Activated naive CD4-positive, alpha-beta T cell treated with anti-CD3 and anti-CD28 coated beads for 36 hours (primary cell): ENCODE data around the gene CFAP299. TPM values are rescaled to one million over a fixed set of nuclear protein-coding genes. Genes with fewer than 3 reads are reported as not detected.
A peak's percentile ranks its signal among the peaks of the same experiment; 100 is the strongest.

Source experiments
- CTCF ChIA-PET: fragments of 350-600 bp; sonication (Branson Sonifier 250); formaldehyde crosslinking; loops from one replicate; lab custom pipeline; 2021; ENCODE audit warnings: antibody characterized with exemption; lab: Charles Lee
- DNase-seq: peaks from one replicate; pipeline ENCODE4 v3.0.0-alpha.2; 2020
- H3K27ac Mint-ChIP-seq: one replicate; pipeline ENCODE4 v1.8.0; 2021; ENCODE audit warnings: mild to moderate bottlenecking, mixed read lengths
- H3K27me3 Mint-ChIP-seq: one replicate; pipeline ENCODE4 v1.8.0; 2021; ENCODE audit warnings: low read depth, mixed read lengths
- H3K36me3 Mint-ChIP-seq: one replicate; pipeline ENCODE4 v1.8.0; 2021; ENCODE audit warnings: low read depth, mixed read lengths
- H3K4me1 Mint-ChIP-seq: one replicate; pipeline ENCODE4 v1.8.0; 2021; ENCODE audit warnings: low read depth, mixed read lengths
- H3K4me3 Mint-ChIP-seq: one replicate; pipeline ENCODE4 v1.8.0; 2021; ENCODE audit warnings: mild to moderate bottlenecking, moderate library complexity, mixed read lengths
- H3K9me3 Mint-ChIP-seq: one replicate; pipeline ENCODE4 v1.8.0; 2021; ENCODE audit warnings: mixed read lengths
- intact Hi-C: fragments of 100-400 bp; cut with micrococcal nuclease; formaldehyde crosslinking; loops from one replicate; pipeline ENCODE4 v1.15.1; 2023
- total RNA-seq, 2 experiments: library from RNA; stranded (reverse); gene quantifications; one replicate each; pipeline ENCODE4 v1.2.3, GENCODE V29; 2021

CFAP299 gene
- total RNA-seq, 2 experiments from 2014 or later, result not detected

DNA sequence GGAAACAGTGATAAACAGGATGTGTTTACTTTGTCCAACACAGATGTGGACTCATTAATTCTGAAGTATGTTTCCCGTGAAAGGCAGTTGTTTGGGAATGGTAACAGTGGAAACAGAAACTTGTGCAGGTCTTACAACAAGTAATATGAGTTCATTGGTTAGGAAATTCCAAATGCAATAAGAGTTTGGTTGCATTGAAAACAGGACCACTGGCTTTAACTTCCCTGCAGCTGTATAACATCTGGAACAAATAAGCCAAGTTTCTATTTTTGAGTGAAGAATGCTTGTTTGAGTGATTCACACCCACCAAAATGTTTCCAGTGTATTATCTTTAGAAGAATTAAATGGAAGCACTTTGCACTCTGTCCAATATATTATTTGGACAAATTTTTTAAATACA, 612.6 kb downstream of the CFAP299 start:
- Mint-ChIP-seq H3K9me3 (no peaks in the 10 kb centered on the region), H3K4me3 (no peak overlapping the region), H3K27me3 (peaks cover 5% of the 10 kb centered on the region), H3K36me3 (no peaks in the 10 kb centered on the region), H3K27ac (no peak overlapping the region), H3K4me1 (no peaks in the 10 kb centered on the region)
- intact Hi-C loops, result no loop called here
- CTCF ChIA-PET, result interaction anchor here (0.7 kb wide), 1 partner anchor 1090 kb away, joined by 4 read pairs; no protein-coding TSS in a partner anchor
- no peak for DNase-seq

DNA sequence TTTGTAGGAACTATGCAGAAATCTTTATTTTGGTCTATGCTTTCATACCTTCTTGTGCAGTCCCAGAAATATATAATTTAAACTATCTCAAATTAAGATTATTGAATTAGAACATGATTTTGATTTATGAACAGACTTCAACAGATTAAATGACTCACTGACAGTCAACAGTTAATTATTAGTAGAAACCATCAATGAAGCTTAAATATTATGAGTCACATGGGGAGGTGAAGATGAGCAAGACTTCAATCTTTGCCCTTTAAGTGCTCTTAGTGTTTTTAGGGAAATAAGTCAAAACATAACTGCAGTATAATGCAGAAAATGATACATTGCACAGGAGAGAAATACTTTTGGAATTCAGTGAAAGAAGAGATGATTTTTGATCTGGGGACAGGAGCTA, 613.5 kb downstream of the CFAP299 start:
- Mint-ChIP-seq H3K4me3 (no peak overlapping the region), H3K36me3 (no peaks in the 10 kb centered on the region), H3K4me1 (no peaks in the 10 kb centered on the region), H3K9me3 (no peaks in the 10 kb centered on the region), H3K27me3 (peaks cover 5% of the 10 kb centered on the region), H3K27ac (no peak overlapping the region)
- CTCF ChIA-PET, result interaction anchor here (1.0 kb wide), 1 partner anchor 14 kb away, joined by 3 read pairs; no protein-coding TSS in a partner anchor
- DNase-seq, result no peak
- intact Hi-C loops, result no loop called here

DNA sequence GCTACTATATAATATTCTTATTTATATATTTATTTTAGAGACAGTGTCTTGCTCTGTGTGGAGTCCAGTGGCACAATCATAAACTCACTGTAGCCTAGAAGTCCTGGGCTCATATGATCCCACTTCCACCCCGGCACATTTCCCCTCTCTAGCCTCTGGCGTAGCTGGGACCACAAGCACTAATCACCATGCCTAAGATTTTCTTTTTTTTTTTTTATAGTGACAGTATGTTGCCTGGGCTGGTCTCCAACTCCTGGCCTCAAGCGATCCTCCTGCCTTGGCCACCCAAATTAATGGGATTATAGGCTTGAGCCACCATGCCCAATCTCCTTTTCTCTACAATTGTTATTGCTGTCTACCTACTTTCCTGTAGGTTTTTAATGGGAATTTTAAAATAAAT, 620.9 kb downstream of the CFAP299 start:
- H3K9me3 Mint-ChIP-seq, result no peaks in the 10 kb centered on the region
- no peak for DNase-seq
- no peak overlapping the region for H3K4me3 Mint-ChIP-seq
- H3K27me3 Mint-ChIP-seq, result no peaks in the 10 kb centered on the region
- no peak overlapping the region for H3K27ac Mint-ChIP-seq
- intact Hi-C loops, result no loop called here
- H3K36me3 Mint-ChIP-seq, result no peaks in the 10 kb centered on the region
- H3K4me1 Mint-ChIP-seq, result no peaks in the 10 kb centered on the region
- CTCF ChIA-PET, result no interaction called here

DNA sequence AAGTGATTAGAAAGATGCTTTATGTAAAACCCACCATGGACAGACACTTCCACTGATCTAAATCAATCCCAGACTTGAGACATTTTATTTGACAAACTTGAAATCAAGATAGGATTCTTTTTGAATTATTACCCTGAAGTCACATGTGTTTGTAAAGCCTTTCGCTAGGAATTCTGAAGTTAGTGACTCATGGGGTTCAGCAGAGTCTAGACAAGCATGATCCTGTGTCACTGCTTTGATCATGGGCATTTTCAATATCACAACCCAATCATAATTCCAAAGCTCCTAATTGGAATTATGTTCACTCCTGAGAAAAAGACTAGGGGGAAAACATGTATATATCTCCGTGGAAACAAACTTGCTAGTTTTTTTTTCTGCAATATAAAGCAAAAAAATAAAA, 627.5 kb downstream of the CFAP299 start:
- CTCF ChIA-PET, result interaction anchor here (0.6 kb wide), 1 partner anchor 583 kb away, joined by 3 read pairs; no protein-coding TSS in a partner anchor
- no peak for DNase-seq
- Mint-ChIP-seq H3K36me3 (no peaks in the 10 kb centered on the region), H3K9me3 (no peaks in the 10 kb centered on the region), H3K4me1 (no peaks in the 10 kb centered on the region), H3K27ac (no peak overlapping the region), H3K4me3 (no peak overlapping the region), H3K27me3 (no peaks in the 10 kb centered on the region)
- intact Hi-C loops, result no loop called here

DNA sequence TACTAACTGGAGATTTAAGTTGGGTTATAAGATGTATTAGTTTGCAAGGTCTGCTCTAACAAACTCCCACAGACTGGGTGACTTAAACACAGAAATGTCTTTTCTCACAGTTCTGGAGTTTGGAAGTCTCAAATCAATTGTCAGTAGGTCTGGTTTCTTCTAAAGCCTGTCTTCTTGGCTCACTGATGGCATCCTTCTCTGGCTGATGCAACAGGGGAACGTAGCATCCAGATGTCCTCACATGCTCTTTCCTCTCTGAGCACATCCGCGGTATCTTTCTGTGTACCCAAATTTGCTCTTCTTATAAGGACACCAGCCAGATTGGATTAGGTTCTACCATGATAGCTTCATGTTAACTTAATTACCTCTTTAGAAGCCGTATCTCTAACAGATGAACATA, 631.8 kb downstream of the CFAP299 start:
- no peak overlapping the region for H3K4me3 Mint-ChIP-seq
- no peak for DNase-seq
- H3K27me3 Mint-ChIP-seq, result no peaks in the 10 kb centered on the region
- H3K4me1 Mint-ChIP-seq, result no peaks in the 10 kb centered on the region
- CTCF ChIA-PET, result no interaction called here
- intact Hi-C loops, result no loop called here
- no peaks in the 10 kb centered on the region for H3K36me3 Mint-ChIP-seq
- no peak overlapping the region for H3K27ac Mint-ChIP-seq
- H3K9me3 Mint-ChIP-seq, result no peaks in the 10 kb centered on the region

DNA sequence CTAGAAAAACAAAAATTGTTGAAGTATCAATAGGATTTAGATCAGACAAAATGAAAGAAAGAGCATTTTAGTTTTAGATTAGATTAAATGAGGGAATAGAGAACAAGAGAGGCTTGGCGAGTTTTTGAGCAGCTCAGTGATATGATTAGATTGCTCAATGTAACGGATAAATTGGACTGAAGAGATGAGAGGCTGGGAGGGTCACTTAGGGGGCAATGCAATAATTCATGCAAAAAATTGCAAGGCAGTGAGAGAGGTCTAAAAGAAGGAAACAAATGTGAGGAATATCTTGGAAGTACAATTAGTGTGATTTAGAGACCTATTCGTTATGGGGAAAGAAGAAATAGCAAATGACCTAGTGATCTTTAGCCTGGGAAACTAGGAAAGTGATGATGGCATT, 644.7 kb downstream of the CFAP299 start:
- H3K9me3 Mint-ChIP-seq, result no peaks in the 10 kb centered on the region
- CTCF ChIA-PET, result interaction anchor here (1.7 kb wide), 1 partner anchor 10 kb away, joined by 12 read pairs; no protein-coding TSS in a partner anchor
- peaks cover 25% of the 10 kb centered on the region for H3K27me3 Mint-ChIP-seq
- H3K27ac Mint-ChIP-seq, result no peak overlapping the region
- no peaks in the 10 kb centered on the region for H3K36me3 Mint-ChIP-seq
- DNase-seq, result no peak
- H3K4me1 Mint-ChIP-seq, result no peaks in the 10 kb centered on the region
- intact Hi-C loops, result no loop called here
- no peak overlapping the region for H3K4me3 Mint-ChIP-seq

DNA sequence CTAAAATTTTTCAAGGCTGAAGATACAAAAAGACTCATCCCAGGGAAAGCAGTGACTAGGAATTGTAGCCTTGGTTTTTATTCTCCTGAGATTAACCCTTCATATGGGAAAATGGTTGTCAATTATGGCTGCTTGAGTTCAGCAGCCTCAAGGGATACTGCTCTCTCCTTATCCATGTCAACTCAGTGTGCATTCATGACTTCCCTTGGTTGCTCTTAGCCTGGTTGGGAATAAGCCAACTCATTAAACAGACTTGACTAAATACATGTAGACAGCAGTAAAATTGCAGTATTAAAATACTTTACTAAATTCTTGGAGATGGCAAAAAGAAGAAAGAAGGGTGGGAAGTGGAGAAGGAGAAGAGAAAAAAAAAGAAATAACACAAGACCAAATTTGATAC, 650.5 kb downstream of the CFAP299 start:
- H3K27ac Mint-ChIP-seq, result no peak overlapping the region
- H3K4me1 Mint-ChIP-seq, result peaks cover 2% of the 10 kb centered on the region
- no peak for DNase-seq
- intact Hi-C loops, result no loop called here
- H3K36me3 Mint-ChIP-seq, result no peaks in the 10 kb centered on the region
- H3K9me3 Mint-ChIP-seq, result no peaks in the 10 kb centered on the region
- no peak overlapping the region for H3K4me3 Mint-ChIP-seq
- CTCF ChIA-PET, result interaction anchor here (3.3 kb wide), 1 partner anchor 623 kb away, joined by 16 read pairs; no protein-coding TSS in a partner anchor
- H3K27me3 Mint-ChIP-seq, result peaks cover 8% of the 10 kb centered on the region

DNA sequence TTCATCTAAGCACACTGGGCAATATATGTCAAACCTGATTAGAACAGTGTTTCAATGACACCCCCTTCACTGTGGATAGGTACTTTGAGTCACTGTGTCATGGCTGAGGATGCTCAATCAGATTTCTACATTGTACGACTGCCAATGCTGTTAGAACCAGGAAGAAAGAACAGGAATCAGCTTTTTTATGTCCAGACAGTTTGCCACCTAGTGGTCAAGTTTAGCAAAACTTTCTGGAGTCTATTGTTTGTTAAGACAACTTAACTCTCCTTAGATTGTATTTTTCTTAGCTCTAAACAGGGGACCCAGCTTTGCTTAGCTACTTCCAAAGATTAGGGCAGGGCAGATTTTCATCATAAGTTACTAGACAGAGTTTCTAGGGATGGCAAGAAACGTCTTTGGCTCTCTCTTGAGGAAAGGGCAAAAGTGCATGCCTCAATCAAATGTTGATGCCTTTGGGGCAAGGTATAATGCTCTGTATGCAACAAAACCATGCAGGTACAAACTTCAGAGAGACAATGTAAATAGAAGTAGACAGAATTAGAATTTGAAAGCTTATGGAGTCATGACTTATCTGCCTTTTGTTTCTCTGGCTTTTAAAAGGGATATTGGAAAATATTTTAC, 654.5 kb downstream of the CFAP299 start:
- Mint-ChIP-seq H3K27me3 (no peaks in the 10 kb centered on the region), H3K36me3 (no peaks in the 10 kb centered on the region), H3K27ac (no peak overlapping the region), H3K9me3 (no peaks in the 10 kb centered on the region), H3K4me1 (peaks cover 2% of the 10 kb centered on the region), H3K4me3 (no peak overlapping the region)
- intact Hi-C loops, result loop anchor here (1.0 to 2.0 kb wide), 5 partner anchors 51 to 628 kb away; no protein-coding TSS in a partner anchor
- CTCF ChIA-PET, result interaction anchor here (0.5 to 2.9 kb wide), 14 partner anchors 9 to 770 kb away, joined by 3 to 19 read pairs (median 4); no protein-coding TSS in a partner anchor
- DNase-seq, result peak; percentile 14

DNA sequence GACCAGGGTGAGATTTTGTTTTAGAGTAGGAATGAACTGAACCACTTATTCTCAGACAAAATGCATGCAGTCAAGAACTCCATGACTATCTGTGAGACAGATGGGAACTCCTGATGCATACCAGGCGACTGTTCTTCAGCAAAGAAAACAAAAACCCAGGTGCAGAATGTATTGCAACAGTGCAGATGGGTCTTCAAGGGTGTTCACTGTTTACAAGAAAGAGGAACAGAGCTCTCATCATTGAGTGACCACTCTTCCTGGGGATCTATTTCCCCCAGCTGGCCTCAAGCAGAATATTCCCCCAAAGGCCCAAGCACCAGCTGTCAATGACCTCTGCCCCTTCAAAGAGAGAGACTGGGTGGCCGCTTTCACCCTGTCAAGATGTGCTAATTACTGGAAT, 655.3 kb downstream of the CFAP299 start:
- CTCF ChIA-PET, result interaction anchor here (0.5 to 2.3 kb wide), 9 partner anchors 9 to 632 kb away, joined by 3 to 19 read pairs (median 4); no protein-coding TSS in a partner anchor

DNA sequence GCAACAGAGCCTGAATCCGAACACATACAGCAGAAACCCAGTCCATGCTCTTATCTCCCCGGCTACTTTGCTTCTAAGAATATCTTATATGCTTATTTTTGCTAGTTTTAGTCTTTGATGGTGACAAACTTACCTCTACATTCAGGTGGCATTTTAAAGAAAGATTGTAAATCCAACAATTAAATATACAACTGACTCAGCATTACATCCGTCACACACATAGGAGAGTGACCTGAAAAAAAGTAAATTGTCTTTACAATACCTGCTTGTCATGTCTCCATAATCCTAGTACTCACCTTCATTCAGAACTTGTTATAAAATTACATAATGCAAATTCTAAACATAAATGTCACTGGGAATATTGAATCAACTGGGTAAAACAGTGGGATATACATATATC, 664.4 kb downstream of the CFAP299 start:
- no peaks in the 10 kb centered on the region for H3K4me1 Mint-ChIP-seq
- no peaks in the 10 kb centered on the region for H3K36me3 Mint-ChIP-seq
- CTCF ChIA-PET, result interaction anchor here (1.0 to 1.6 kb wide), 2 partner anchors 10 to 33 kb away, joined by 5 read pairs; no protein-coding TSS in a partner anchor
- H3K27me3 Mint-ChIP-seq, result peaks cover 3% of the 10 kb centered on the region
- H3K27ac Mint-ChIP-seq, result no peak overlapping the region
- intact Hi-C loops, result no loop called here
- peaks cover 3% of the 10 kb centered on the region for H3K9me3 Mint-ChIP-seq
- DNase-seq, result no peak
- no peak overlapping the region for H3K4me3 Mint-ChIP-seq

More for the DNA sequence above, 655.3 kb downstream of the CFAP299 start:
- no peaks in the 10 kb centered on the region for H3K27me3 Mint-ChIP-seq
- DNase-seq, result no peak
- intact Hi-C loops, result loop anchor here (1.0 to 2.0 kb wide), 5 partner anchors 50 to 629 kb away; no protein-coding TSS in a partner anchor
- H3K4me3 Mint-ChIP-seq, result no peak overlapping the region
- H3K4me1 Mint-ChIP-seq, result peaks cover 2% of the 10 kb centered on the region
- H3K9me3 Mint-ChIP-seq, result no peaks in the 10 kb centered on the region
- H3K27ac Mint-ChIP-seq, result no peak overlapping the region
- no peaks in the 10 kb centered on the region for H3K36me3 Mint-ChIP-seq

DNA sequence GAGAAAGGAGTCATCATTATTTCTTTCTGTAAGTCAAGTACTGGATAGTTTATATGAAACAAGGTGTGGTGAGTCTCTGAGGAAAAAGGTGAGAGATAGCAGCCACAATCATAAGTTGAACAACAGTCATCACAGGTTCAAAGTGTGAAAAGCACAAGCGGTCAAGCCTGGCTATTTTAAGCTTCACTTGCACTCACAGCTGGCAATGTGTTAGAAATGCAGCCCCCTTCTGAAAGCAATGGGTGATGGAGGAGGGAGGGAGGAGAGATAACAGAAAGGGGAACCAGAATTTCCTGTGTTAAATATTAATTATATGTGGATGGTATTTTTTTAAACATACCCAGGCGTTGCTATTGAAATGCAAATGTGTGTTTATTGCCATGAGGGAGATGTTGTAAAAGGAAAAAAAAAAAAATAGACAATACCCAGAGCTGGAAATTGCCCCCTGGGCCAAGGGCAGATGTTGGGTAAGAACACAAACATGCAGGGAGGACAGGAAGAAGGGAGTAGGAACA, 668.1 kb downstream of the CFAP299 start:
- H3K4me3 Mint-ChIP-seq, result no peak overlapping the region

DNA sequence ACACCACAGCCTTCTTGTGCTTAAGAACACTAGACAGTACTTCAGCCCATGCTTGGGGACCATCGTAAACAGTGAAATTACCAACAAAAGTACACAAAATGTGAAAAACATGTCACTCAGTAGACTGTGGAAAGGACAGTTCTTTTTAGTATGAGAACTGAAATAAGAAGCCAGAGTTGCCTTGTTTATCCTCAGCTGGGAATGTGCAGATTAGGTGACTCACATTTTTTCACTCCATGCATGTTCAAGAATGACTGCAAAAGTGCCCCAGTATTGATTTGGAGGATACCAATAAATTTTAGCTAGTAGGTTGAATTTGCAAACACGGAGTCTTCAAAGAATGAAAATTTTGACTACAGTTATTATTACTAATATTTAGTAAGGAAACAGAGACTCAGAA, 671.9 kb downstream of the CFAP299 start:
- Mint-ChIP-seq H3K36me3 (no peaks in the 10 kb centered on the region), H3K27ac (no peak overlapping the region), H3K27me3 (no peaks in the 10 kb centered on the region), H3K9me3 (no peaks in the 10 kb centered on the region), H3K4me3 (no peak overlapping the region), H3K4me1 (no peaks in the 10 kb centered on the region)
- intact Hi-C loops, result no loop called here
- DNase-seq, result no peak
- CTCF ChIA-PET, result no interaction called here

More for the DNA sequence above, 668.1 kb downstream of the CFAP299 start:
- intact Hi-C loops, result no loop called here
- Mint-ChIP-seq H3K9me3 (peaks cover 3% of the 10 kb centered on the region), H3K27ac (no peak overlapping the region), H3K4me1 (no peaks in the 10 kb centered on the region), H3K36me3 (no peaks in the 10 kb centered on the region), H3K27me3 (no peaks in the 10 kb centered on the region)
- CTCF ChIA-PET, result interaction anchor here (0.6 kb wide), 1 partner anchor 349 kb away, joined by 3 read pairs; no protein-coding TSS in a partner anchor
- DNase-seq, result no peak
